HG03280 (cell line): ENCODE data around the gene MXRA7.

ENCODE experiments used
- ATAC-seq: cut with Tn5 transposase; IDR thresholded peaks from one replicate; pipeline ENCODE4 v1.9.1; 2021; ENCODE audit warnings: mild to moderate bottlenecking, moderate library complexity; ENCODE audit not compliant: unreplicated experiment

Gene MXRA7

DNA sequence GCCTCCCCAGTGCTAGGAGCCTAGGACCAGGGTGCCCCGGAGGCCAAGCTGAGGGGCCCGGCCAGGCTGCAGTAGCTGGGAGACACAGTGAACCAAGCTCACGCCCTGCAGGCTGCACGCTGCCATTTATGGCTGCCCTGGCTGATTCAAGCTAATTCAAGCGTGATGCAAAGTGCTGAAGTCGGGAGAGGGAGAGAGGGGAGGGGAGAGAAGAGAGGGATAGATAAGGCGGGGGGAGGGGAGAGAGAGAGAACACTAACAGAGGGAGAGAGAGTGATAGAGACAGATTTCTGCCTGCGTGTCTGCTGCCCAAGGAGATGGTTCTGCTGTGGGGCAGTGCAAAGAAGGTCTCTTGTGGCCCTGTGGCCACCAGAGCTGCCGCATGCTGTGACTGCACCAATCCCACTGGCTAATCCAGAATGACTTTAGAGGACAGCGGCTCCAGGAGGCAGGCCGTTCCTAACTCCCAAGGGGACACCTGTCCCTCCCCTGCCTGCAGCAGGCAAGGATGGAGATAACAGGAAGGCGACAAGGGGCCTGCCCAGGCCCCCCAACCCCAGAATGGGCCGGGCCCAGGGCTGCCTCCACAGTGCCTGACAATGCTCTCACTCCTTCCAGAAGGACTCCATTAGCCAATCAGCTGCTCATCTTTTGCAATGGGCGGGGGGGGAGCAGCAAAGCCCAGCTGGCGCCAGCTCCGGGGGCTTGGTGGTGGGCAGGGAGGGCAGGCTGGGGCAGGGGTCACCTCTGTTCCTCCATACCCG is 12.9 kb downstream of the MXRA7 start:
- ATAC-seq: no peak

DNA sequence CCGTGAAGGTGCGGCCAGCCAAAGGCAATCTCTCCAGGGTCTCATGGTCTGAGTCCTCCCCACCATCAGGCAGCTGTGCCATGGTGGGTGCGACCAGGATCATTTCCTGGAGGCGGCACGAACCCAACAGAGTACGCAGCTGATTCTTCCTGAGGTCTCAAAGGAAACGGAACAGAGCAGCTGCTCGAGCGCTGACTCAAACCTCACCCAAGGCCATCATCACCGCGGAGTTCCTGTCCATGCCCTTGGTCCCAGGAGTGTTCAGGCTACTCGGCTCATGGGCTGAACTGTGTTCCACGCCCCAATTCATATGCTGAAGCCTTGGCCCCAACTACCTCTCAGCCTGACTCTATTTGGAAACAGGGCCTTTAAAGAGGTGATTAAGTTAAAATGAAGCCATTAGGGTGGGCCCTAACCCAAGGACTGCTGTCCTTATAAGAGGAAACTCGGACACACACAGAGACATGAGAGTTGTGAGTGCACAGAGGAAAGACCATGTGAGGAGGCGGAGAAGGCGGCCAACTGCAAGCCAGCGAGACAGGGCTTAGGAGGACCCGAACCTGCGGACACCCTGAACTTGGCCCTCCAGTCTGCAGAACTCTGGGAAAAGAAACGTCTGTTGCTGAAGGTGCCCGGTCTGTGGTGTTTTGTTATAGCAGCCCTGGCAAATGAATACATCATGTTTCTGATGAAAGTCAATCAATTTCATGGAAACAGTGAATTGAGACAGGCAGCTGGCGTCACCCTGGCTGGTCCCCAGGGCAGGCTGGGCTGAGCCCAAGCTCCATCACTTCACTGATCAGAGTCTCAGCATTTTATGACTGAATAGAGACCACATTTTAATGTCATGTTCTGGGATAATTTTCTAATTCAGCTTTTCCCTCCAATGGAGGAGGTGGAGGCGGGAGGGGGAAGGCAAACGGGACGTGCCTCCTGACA is 13.7 kb downstream of the MXRA7 start:
- ATAC-seq: peak; percentile 52

DNA sequence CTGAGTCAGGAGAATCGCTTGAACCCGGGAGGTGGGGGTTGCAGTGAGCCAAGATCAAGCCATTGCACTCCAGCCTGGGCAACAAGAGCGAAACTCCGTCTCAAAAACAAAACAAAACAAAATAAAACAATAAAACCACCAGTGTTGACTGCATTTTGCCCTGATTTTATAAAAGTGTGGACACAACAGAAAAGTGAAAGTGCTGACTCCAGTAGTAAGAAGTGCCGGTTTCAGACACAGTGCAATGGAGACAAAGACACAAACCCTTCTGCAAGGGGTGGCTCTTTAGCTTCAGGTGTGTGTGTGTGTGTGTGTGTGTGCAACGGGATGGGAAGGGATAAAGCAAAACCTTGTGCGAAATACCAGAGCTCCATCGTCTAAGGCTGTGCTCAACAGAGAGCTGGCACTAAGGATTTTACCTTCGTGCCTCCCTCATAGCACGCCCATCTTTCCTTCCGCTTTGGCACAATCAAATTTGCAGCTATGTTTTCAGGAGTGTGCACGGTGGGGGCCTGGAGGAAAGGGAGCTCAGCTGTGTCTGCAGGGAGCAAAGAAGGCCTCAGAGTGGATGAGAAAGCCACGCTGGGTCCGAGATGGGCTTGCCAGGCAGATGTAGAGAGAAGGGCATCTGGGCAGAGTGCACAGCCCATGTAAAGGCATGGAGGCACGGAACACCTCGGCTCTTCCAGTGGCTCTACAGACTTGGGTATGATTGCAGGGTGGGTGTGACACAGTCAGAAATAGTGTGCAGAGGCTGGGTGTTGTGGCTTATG is 15.5 kb downstream of the MXRA7 start:
- ATAC-seq: no peak

DNA sequence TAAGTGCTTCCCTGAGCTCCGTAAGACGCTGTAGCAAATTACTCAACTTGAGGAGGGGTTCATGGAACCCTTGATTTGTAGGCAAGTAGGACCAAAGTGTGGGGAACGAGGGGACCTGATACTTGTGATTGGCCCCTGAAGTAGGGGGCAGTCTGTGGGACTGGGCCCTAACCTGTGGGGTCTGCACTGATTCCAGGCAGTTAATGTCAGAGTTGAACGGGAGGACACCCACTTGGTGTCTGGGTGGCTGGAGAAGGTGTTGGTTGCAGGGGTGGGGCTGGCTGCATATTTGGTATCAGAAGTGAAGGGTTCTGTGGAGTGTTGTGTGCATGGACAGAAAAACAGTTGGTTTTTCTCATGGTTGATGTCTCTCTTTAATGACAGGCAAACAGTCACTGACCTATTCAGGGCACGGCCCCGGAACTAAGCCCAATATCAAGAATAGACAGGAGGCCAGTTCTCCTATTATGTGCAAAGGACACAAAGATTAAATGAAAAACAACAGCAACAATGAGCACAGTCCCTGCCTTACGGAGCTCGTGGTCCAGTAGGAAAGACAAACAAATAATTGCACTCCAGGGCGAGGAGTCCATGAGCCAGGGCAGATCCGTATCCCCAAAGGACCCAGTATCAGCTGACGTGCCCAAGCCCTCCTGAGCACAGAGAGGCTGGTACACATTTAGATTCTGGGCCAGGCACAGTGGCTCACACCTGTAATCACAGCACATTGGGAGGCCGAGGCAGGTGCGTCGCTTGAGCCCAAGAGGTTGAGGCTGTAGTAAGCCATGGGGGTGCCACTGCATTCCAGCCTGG is 19.2 kb downstream of the MXRA7 start:
- ATAC-seq: no peak

DNA sequence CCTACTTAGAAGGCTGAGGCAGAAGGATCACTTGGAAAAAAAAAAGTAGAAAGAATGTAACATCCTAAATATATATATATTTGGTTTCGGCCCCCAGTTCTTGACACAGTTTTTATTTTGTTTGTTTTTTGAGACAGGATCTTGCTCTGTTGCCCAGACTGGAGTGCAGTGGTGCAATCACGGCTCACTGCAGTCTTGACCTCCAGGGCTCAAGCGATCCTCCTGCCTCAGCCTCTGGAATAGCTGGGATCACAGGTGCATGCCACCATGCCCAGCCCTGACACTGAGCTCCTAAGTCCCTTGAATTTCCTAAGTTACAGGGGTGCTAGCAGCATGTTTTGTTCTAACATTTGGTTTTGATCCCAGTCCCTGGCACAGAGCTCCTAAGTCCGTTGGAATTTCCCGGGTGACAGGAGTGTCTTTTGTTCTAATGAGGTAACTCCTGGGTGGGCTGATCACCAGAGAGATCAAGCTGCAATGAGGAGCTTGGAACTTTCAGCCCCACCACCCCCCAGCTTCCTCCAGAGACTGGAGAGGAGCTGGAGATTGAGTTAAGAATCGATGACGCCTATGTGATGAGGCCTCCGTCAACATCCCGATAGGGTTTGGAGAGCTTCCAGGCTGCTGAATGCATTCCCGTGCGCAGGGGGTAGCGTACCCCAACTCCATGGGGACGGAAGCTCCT is 20.0 kb downstream of the MXRA7 start:
- no peak for ATAC-seq

DNA sequence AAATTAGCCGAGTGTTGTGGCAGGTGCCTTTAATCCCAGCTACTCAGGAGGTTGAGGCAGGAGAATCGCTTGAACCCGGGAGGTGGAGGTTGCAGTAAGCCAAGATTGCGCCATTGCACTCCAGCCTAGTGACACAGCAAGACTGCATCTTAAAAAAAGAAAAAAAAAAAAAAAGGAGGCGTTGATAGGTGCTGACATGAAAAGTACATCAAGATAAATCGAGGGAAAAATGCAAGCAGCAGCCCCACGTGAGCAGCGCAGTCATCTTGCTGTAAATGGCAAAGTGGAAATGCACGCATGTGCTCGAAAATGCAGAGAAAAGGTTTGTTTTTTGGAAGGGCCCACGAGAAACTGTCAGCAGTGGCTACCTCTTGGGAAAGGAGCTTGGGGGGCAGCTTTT is 20.9 kb downstream of the MXRA7 start:
- ATAC-seq: no peak

DNA sequence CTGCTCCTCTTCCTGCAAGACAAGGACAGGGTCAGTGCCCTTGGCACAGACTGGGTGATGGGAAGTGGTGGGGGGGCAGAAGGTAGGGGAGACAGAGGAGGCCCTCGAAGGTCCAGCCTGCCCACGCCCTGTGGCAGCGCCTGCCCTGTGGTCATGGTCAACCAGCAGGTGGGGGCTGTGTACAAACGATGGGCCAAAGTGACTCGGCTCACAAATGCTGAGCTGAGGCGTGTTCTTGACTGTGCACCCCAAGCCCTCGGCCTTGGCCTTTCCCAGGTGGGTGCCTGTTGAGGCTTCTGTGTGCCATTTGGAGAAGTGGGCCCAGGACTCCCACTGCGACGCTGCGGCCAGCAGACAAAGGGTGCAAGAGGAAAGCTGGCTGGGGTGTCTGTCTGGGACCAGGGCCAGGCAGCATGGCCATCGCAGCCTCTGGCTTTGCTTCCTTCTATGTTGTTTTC is 22.6 kb downstream of the MXRA7 start:
- no peak for ATAC-seq

DNA sequence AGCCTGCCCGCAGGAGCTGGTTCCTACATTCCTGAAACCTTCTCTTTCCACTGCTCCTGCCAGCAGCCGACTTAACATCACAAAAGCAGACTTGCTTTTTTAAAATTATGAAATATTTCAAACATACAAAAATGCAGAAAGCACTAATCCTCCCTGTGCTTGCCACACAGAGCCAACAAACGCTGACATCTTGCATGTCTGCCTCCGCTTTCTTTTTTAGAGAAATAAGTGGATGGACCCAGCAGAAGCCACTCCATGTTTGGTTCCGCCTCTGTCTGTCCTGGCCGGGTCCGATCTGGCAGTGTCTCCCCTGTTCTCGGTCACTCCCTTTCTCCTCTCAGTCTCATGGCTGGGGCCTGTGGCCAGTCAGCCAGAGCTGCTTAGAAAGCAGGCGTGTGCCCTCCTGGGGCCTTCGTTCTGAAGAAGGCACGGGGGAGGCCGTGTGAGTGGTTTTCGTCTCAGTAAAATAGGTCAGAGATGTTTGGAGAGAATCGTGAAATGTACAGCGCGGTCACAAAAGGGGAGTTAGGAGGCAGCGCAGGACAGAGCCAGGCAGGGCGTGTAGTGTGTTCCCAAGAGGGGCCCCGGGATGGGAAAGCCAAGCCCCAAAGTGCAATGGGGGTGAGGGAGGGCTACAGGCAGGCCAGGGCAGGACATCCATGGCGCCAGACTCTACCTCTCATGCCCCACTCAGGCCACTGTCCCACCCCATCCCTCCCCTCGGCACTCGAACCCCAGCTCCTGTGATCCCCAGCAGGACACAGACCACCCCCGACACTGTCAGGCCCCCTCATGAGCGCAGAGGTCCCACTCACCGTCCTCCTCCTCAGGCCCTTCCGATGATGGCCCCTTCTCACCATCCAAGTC is 23.2 kb downstream of the MXRA7 start:
- ATAC-seq: no peak

DNA sequence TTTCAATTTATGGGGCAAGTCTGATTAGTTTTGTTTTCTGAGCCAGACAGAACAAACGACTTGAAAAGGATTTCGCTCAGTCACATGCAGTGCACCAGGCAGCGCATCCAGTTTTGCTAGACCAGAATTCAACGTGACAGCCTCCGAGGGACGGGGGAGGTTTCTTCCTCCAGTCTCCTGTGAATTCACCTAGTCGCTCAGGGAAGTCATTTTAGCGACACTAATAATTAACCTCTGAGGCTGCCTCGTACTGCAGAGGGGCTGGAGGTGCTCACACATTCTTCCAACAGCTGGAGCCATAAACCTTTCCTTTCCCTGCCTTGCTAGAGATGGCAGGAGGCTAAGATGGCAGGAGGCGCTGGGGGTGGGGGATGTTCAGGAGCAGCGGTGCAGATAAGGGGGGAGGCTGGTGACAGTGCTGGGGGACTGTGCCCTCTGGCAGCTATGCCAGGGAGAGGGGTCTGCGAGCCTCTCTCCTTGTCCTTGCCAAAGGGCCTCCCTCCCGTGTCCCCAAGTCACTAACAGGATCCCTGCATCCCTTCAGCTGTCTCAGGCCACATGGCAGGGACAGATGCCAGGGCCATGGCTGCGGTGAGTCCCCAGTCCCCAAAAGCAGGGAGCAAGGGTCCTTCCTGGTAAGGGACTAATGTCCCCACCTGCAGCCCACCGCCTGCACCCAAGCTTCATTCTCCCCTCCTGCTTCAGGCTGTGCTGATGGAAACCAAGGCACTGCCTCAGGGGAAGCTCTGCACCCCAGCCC is 24.0 kb downstream of the MXRA7 start:
- ATAC-seq: no peak

DNA sequence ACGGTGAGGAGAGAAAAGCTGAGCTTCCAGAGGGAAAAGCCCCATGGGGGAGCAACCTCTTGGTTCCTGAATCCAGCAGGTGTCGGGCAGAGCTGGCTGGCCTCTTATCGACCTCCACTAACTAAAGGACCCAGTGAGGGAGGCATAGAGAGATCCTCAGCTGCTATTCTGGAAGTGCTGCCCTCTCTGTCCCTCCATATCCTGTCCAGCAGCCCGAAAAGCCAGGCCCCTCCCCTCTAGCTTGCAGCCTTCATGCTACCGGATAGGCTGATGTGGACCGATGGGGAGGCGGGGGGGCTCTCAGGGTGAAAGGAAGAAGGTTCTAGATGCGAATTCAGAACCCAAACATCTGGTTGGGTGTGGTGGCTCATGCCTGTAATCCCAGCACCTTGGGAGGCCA is 24.9 kb downstream of the MXRA7 start:
- no peak for ATAC-seq

DNA sequence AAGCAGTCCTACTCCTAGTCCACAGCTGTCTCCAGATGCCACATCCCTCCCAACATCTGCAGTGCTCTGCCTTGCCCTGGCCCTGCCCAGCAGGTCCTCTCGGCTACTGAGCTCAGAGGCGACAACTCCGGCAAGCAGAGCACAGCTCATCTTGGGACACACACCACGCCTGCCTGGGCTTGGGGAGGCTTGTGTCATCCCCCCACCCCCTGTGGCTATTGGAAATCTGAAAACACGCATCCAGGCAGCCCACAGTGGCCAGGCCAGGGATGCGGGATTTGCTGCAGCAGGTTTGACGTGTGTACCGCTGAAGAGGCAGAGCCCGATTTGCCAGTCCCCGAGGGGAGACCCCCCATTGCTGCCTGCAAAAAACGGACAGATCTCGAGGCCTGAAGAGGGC is 25.4 kb downstream of the MXRA7 start:
- no peak for ATAC-seq

DNA sequence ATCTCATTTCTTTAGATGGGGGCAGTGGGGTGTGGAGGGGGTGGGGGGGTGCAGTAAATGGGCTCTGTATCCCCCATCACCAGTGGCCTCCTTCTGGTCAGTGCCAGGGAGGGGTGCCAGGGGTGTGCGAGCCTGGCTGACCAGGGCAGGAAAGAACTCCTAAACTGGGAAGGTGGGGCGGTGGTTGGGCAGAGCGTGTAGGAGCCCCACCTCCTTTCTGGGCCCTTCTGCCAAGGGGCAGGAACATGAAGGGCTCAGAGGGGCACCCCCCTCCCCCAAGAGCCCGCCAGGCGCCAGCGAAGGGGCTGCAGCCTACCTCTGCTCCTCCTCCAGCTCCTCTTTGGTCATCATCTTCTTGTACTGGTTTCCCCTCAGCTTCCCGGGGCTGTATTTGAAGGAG is 26.0 kb downstream of the MXRA7 start:
- no peak for ATAC-seq

DNA sequence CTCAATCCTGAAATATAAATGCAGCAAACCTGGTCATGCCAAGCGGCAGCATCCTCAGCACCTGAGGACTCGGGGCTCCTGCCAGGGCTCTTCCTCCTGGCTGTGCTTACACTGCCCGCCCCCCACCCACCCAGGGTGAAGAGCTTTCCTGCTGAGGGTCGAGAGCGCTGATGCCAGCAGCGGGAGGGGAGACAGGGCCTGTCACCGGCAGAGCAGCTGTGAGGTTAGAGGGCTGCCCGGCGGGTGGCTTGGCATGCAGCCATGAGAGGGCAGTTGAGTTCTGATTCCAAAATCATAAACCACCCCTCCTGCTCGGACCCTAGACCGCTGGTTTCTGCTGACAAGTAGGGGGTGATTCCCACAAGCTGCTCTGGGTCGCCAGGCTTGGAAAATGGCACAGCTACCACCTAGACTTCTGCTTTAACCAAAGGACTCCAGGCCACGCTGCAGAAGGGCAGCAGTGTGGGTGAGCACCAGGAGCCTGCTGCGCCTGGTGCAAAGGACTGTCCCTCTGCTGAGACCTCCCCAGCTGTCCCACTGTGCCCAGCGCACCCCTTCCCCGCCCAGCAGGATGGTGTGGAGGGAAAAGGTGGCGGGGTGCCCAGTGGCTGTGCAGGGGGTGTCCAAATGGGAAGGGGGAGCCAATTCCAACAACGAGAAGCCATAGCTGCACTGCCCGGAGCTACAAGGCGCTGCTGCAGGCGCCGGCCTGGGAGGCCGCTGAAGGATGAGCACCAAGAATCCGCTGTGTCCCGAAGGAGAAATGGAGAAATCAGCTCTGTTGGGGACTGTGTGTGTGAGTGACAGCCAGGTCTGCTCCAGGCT is 26.6 kb downstream of the MXRA7 start:
- ATAC-seq: no peak

DNA sequence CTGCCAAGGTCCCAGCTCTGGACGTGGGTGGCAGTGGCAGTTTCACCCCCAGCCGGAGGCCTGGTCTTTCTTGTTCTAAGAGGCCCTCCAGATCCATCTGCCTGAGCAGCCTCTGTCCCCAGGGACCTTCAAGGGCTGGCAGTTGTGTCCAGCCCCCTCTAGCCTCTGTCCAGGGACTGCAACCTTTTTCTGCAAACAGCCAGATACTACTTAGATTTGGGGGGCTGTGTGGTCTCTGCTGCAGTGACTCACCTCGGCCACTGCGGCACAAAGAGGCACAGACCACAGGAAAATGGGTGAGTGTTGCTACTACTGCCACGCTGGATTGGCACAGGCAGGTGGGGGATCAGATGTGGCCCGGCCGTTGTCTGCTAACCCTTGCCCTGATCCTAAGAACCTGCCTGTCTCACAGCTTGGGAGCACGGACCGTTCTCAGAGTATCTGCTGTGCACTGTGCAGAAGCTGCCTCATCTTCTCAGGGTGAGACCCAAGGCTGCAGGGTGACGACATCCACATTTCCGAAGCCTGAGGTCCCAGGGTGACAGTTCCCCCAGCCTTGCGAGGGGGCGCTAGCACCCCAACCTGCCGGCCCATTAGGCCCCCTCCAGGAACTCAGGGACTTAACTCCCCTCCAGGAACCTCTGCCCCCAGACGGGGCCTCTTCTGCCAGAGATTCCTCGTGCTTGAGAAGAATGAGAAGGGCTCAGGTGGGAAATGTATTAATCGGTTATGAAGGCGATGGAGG is 27.6 kb downstream of the MXRA7 start:
- ATAC-seq: no peak

DNA sequence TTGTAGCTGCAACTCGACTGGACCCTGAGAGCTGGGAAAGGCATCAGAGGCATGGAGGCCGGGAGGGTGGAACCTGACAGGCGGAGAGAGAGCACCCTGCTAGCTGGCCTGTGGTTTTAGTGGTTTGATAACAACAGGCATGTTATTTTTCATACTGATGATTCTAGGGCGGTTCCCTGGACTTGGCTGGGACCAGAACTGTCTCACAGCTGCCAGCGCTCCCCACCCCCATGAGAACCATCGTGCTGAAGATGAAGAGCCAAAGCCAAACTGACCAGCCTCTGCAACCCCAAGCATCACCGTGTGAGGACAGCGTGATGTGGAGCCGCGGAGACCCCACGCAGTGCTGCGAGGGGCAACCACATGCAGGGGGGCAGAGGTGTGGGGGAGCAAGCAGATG is 28.5 kb downstream of the MXRA7 start:
- ATAC-seq: no peak

DNA sequence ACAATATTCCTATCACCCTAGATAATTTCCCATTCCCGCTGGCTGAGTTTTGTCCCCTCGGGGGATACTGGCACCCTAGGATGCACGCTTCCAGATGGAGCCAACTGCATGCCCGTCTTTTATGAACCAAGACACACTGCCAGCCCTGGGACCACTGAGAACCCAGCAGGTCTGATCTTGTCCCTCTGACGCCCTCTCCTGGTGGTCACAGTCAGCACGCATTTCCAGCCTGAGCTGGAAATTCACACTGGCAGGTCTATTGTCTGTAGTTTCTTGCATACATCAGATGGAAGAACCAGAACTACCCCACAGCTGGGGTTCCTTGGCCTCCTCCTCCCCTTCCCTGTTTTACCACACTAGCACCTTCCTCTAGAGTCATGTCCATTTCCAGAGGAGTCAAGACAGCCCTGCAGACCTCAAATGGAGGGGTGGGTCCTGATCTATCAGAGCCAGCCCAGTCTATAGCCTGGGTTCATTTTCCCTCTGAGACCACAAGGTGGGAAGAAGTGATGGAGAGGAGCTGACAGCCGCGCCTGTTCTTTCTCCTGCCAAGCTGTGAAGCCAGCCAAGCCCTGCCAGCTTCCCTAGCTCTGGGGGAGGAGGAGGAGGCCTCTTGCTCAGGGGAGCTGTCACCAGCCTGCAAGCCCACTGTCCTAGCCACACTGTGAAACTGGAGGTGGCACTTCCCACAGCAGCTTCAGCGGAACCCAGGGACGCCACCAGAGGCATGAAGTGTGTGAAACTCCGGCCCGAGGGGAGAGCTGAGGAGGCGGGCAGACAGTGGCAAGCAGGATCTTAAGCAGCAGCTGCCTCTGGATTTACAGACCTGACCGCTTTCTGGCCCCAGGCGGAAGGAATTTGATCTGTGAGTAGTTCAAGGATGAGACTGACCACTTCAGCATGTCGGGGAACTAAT is 29.3 kb downstream of the MXRA7 start:
- ATAC-seq: no peak
